K562 (cell line): Measurements from ENCODE around the gene VWA7. TPM values are rescaled to one million over a fixed set of nuclear protein-coding genes. Genes with fewer than 3 reads are reported as not detected.

Source experiments
- CXXC5 ChIP-seq: fragments of 250-450 bp; sonication (Bioruptor Pico); IDR thresholded peaks from 2 replicates; pipeline ENCODE4 v1.8.0; 2022; ENCODE audit warnings: inconsistent platforms, mild to moderate bottlenecking, moderate library complexity
- HCFC1 ChIP-seq: IDR thresholded peaks from 2 replicates; pipeline ENCODE4 v1.6.1; 2012; ENCODE audit warnings: low read depth, low read length, improper control_type of control experiment
- KHSRP ChIP-seq: fragments of 450-650 bp; IDR thresholded peaks from 2 replicates; pipeline ENCODE4 v1.6.1; 2017
- PML ChIP-seq: IDR thresholded peaks from 2 replicates; pipeline ENCODE4 v1.6.1; 2012; ENCODE audit warnings: low read length, inconsistent platforms
- POLR2B ChIP-seq: fragments of 450-650 bp; IDR thresholded peaks from 2 replicates; pipeline ENCODE4 v1.6.1; 2018; ENCODE audit warnings: low read depth; ENCODE audit not compliant: partially characterized antibody
- RBFOX2 ChIP-seq: fragments of 200-400 bp; formaldehyde crosslinking; IDR thresholded peaks from 2 replicates; pipeline ENCODE4 v1.6.1; 2017; ENCODE audit warnings: low read depth, mild to moderate bottlenecking, low read length, moderate library complexity
- SUPT5H ChIP-seq: fragments of 450-650 bp; IDR thresholded peaks from 2 replicates; pipeline ENCODE4 v1.6.1; 2016
- TCF3 ChIP-seq: sonication (generic); formaldehyde crosslinking; IDR thresholded peaks from 2 replicates; pipeline ENCODE4 v1.4.0; 2020; ENCODE audit warnings: mild to moderate bottlenecking, missing genetic modification reagents
- THAP12 ChIP-seq: fragments of 250-450 bp; sonication (Bioruptor Pico); IDR thresholded peaks from 2 replicates; pipeline ENCODE4 v1.9.0; 2021; ENCODE audit warnings: mild to moderate bottlenecking, inconsistent platforms
- ZC3H11A ChIP-seq: IDR thresholded peaks from 2 replicates; pipeline ENCODE4 v1.6.1; 2012; ENCODE audit warnings: low read depth, low read length, improper control_type of control experiment
- ZNF239 ChIP-seq: fragments of 250-450 bp; sonication (Bioruptor Pico); IDR thresholded peaks from 2 replicates; pipeline ENCODE4 v1.4.0; 2020; ENCODE audit warnings: mild to moderate bottlenecking
- ZNF324 ChIP-seq: fragments of 250-450 bp; sonication (Bioruptor Pico); IDR thresholded peaks from 2 replicates; pipeline ENCODE4 v1.4.0; 2020; ENCODE audit warnings: mild to moderate bottlenecking
- ZNF398 ChIP-seq: fragments of 250-450 bp; sonication (Bioruptor Pico); IDR thresholded peaks from 2 replicates; pipeline ENCODE4 v1.8.0; 2021; ENCODE audit warnings: moderate library complexity, mild to moderate bottlenecking, inconsistent platforms
- ZNF431 ChIP-seq: sonication (generic); formaldehyde crosslinking; IDR thresholded peaks from 2 replicates; pipeline ENCODE4 v1.8.0; 2022; ENCODE audit warnings: mild to moderate bottlenecking, missing genetic modification reagents
- polyA plus RNA-seq, 8 experiments: library from polyadenylated mRNA; depleted of rRNA in 4 of 8; stranded (reverse) in 5 of 8; unstranded in 3 of 8; fragments of >200 nt; fragmentation: Nextera tagmentation in 2 of 8; fragmentation: Illumina TruSeq in 1 of 8; extraction: Ambion mirVana in 2 of 8; extraction: Trizol in 1 of 8; gene quantifications; 2 replicates each; pipeline versions ENCODE4 v1.2.1 to v1.2.3, GENCODE V29; 2011 to 2014; ENCODE audit warnings: inconsistent platforms in 1 of 8, missing spikeins in 1 of 8
- total RNA-seq, 7 experiments: library from RNA; depleted of rRNA in 6 of 7; stranded (reverse); fragments of >200 nt in 6 of 7; fragmentation: Illumina TruSeq in 2 of 7; extraction: Trizol in 2 of 7; gene quantifications; 2 replicates each; pipeline versions ENCODE4 v1.2.1 to v1.2.3, GENCODE V29; 2011 to 2021; ENCODE audit warnings: low replicate concordance in 1 of 7
- TF ChIP-seq, protein P1 (sequence below), 2 experiments: fragments of 450-650 bp in 1 of 2; sonication (generic) in 1 of 2; formaldehyde crosslinking in 1 of 2; IDR thresholded peaks; 2 replicates each; pipeline versions ENCODE4 v1.7.1 to v1.9.0; 2016 to 2022; ENCODE audit warnings: inconsistent platforms in 1 of 2, mild to moderate bottlenecking in 1 of 2, missing genetic modification reagents in 1 of 2

Gene VWA7
- total and polyA plus RNA-seq, 9 of the 15 experiments (the other 6 are each of a cell fraction or from before 2014, with no cell fraction given), result 0.18 to 2.9 (median 0.95) TPM

- TF ChIP-seq ZC3H11A (no peak), TCF3 (CRISPR knock-in tag) (no peak), POLR2B (no peak), ZNF239 (no peak), CXXC5 (no peak), KHSRP (no peak), PML (0 out of 2 replicates have a peak, but pooled peaks have one; percentile 5), ZNF398 (CRISPR knock-in tag) (no peak), ZNF431 (CRISPR knock-in tag) (peak; percentile 54; the same call in 1 of the 2 replicates), HCFC1 (no peak), ZNF324 (CRISPR knock-in tag) (no peak), SUPT5H (no peak), RBFOX2 (peak; percentile 75), THAP12 (CRISPR knock-in tag) (0 out of 2 replicates have a peak, but pooled peaks have one; percentile 36)
- TF ChIP-seq, protein P1, sequence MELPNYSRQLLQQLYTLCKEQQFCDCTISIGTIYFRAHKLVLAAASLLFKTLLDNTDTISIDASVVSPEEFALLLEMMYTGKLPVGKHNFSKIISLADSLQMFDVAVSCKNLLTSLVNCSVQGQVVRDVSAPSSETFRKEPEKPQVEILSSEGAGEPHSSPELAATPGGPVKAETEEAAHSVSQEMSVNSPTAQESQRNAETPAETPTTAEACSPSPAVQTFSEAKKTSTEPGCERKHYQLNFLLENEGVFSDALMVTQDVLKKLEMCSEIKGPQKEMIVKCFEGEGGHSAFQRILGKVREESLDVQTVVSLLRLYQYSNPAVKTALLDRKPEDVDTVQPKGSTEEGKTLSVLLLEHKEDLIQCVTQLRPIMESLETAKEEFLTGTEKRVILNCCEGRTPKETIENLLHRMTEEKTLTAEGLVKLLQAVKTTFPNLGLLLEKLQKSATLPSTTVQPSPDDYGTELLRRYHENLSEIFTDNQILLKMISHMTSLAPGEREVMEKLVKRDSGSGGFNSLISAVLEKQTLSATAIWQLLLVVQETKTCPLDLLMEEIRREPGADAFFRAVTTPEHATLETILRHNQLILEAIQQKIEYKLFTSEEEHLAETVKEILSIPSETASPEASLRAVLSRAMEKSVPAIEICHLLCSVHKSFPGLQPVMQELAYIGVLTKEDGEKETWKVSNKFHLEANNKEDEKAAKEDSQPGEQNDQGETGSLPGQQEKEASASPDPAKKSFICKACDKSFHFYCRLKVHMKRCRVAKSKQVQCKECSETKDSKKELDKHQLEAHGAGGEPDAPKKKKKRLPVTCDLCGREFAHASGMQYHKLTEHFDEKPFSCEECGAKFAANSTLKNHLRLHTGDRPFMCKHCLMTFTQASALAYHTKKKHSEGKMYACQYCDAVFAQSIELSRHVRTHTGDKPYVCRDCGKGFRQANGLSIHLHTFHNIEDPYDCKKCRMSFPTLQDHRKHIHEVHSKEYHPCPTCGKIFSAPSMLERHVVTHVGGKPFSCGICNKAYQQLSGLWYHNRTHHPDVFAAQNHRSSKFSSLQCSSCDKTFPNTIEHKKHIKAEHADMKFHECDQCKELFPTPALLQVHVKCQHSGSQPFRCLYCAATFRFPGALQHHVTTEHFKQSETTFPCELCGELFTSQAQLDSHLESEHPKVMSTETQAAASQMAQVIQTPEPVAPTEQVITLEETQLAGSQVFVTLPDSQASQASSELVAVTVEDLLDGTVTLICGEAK (IDR thresholded peaks at IDR 0.05), result no peak
- TF ChIP-seq, protein P1 (CRISPR knock-in tag; IDR thresholded peaks at IDR 0.05), result 0 out of 2 replicates have a peak, but pooled peaks have one; percentile 1
These were observed 5.2 kb upstream of the VWA7 start (continued) for GRCh38 chr6:31782126-31782855.
